Esophagus muscularis mucosa (tissue), 4 donors: Measurements from ENCODE around the gene TMX3. TPM values are rescaled to one million over a fixed set of nuclear protein-coding genes. Genes with fewer than 3 reads are reported as not detected.

Experiments
- DNase-seq: peaks from one replicate; pipeline ENCODE4 v3.0.0-alpha.2; 2017; ENCODE audit errors: extremely low spot score
- H3K27ac ChIP-seq, 4 donors: fragments of 200-600 bp; sonication (generic); replicated peaks in 1 of 4; 1 replicate in 3 of 4; 2 replicates in 1 of 4; pipeline ENCODE4 v1.5.1; 2016 to 2019; ENCODE audit warnings: mild to moderate bottlenecking in 1 of 4
- H3K27me3 ChIP-seq, 4 donors: fragments of 200-600 bp; sonication (generic); one replicate each; pipeline versions ENCODE4 v1.5.1 to v1.6.0; 2016 to 2019
- H3K36me3 ChIP-seq, 4 donors: fragments of 200-600 bp; sonication (generic); one replicate each; pipeline ENCODE4 v1.5.1; 2016 to 2019
- H3K4me1 ChIP-seq, 4 donors: fragments of 200-600 bp; sonication (generic); one replicate each; pipeline ENCODE4 v1.5.1; 2016 to 2019
- H3K4me3 ChIP-seq, 4 donors: fragments of 200-600 bp; sonication (generic); 1 replicate in 2 of 4; 2 replicates in 2 of 4; pipeline ENCODE4 v1.5.1; 2016 to 2019; ENCODE audit warnings: mild to moderate bottlenecking in 4 of 4, moderate library complexity in 1 of 4
- H3K9me3 ChIP-seq, 4 donors: fragments of 200-600 bp; sonication (generic); 1 replicate in 3 of 4; 2 replicates in 1 of 4; pipeline ENCODE4 v1.5.1; 2016 to 2019
- EP300 ChIP-seq: sonication (generic); formaldehyde crosslinking; IDR thresholded peaks from one replicate; pipeline ENCODE4 v1.6.1; 2017; ENCODE audit warnings: antibody characterized with exemption
- POLR2A ChIP-seq: fragments of 450-650 bp; IDR thresholded peaks from one replicate; pipeline ENCODE4 v1.6.1; 2017; ENCODE audit warnings: antibody characterized with exemption, moderate library complexity, mild to moderate bottlenecking, low read depth
- POLR2AphosphoS5 ChIP-seq, 2 donors: sonication (generic); formaldehyde crosslinking; IDR thresholded peaks; one replicate each; pipeline ENCODE4 v1.6.1; 2017; ENCODE audit warnings: antibody characterized with exemption in 2 of 2
- WGBS: methylation state at CpG from one replicate; pipeline ENCODE4 v1.1.5; 2018; 5-methylcytosine and 5-hydroxymethylcytosine counted together
- intact Hi-C: fragments of 100-400 bp; cut with DNase I; formaldehyde crosslinking; loops from one replicate; pipeline ENCODE4 v1.15.1; 2023
- total RNA-seq, 4 donors: library from RNA; depleted of rRNA; stranded (reverse); fragments of >200 nt; gene quantifications; one replicate each; pipeline versions ENCODE4 v1.1.0 to v1.2.1, GENCODE V29; 2016
- TF ChIP-seq, protein P1 (sequence below), 3 experiments: fragments of 200-600 bp in 2 of 3; fragments of 450-650 bp in 1 of 3; sonication (generic) in 2 of 3; IDR thresholded peaks; one replicate each; pipeline ENCODE4 v1.5.1; 2017 to 2019; ENCODE audit warnings: antibody characterized with exemption in 3 of 3, mild to moderate bottlenecking in 2 of 3, moderate library complexity in 1 of 3

TMX3 gene
- total RNA-seq, 4 donors from 2014 or later = 29.0 to 39.5 (median 31.3) TPM

DNA sequence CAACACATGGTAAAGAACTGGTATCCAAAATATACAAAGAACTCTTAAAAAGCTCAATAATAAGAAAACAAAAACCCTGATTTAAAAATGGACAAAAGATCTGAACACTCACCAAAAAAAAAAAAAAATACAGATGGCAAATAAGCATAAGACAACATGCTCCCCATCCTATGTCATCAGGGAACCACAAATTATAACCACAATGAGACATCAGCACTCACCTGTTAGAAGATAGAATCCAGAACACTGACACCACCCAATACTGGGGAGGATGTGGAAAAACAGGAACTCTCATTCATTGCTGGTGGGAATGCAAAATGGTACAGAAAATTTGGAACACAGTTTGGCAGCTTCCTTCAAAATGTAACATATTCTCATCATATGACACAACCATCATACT, 66.7 kb downstream of the TMX3 start:
- intact Hi-C loops = no loop called here
- Histone ChIP-seq H3K27me3 (no peaks in the 10 kb centered on the region), H3K4me3 (no peak overlapping the region), H3K36me3 (no peaks in the 10 kb centered on the region), H3K4me1 (no peaks in the 10 kb centered on the region), H3K9me3 (no peaks in the 10 kb centered on the region), H3K27ac (no peak overlapping the region)
- no peak for DNase-seq
- TF ChIP-seq, protein P1, sequence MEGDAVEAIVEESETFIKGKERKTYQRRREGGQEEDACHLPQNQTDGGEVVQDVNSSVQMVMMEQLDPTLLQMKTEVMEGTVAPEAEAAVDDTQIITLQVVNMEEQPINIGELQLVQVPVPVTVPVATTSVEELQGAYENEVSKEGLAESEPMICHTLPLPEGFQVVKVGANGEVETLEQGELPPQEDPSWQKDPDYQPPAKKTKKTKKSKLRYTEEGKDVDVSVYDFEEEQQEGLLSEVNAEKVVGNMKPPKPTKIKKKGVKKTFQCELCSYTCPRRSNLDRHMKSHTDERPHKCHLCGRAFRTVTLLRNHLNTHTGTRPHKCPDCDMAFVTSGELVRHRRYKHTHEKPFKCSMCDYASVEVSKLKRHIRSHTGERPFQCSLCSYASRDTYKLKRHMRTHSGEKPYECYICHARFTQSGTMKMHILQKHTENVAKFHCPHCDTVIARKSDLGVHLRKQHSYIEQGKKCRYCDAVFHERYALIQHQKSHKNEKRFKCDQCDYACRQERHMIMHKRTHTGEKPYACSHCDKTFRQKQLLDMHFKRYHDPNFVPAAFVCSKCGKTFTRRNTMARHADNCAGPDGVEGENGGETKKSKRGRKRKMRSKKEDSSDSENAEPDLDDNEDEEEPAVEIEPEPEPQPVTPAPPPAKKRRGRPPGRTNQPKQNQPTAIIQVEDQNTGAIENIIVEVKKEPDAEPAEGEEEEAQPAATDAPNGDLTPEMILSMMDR (IDR thresholded peaks at IDR 0.05) = no peak
- no peak for TF ChIP-seq POLR2AphosphoS5 (IDR thresholded peaks at IDR 0.05)

DNA sequence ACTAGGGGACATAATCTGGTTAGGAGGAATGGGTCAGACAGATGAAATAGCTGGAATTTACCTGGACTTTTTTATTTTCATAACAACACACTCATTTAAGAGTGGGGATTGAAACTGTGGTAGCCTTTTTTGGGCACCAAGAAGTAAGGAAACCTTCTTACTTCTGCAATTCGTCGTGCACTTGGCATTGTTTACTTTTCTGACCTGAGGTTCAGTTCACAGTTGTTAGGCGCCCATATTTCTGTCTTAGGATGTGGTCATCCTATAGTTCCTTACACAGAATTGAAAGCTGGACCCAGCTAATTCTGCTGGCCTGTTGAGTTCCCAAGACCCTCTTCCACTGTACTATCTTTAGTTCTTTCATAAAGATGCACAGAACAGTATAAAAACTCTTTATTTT, 72.9 kb downstream of the TMX3 start:
- no peak overlapping the region for H3K4me3 ChIP-seq
- no peaks in the 10 kb centered on the region for H3K27me3 ChIP-seq
- intact Hi-C loops = no loop called here
- no peak overlapping the region for H3K27ac ChIP-seq
- DNase-seq = no peak
- H3K4me1 ChIP-seq = no peaks in the 10 kb centered on the region
- H3K9me3 ChIP-seq = peaks cover 0 to 6% (median 2%) of the 10 kb centered on the region in 4 donors
- H3K36me3 ChIP-seq = no peaks in the 10 kb centered on the region
- 72% methylated on average over 3 of the region's 3 CpGs for WGBS
- TF ChIP-seq EP300 (no peak), POLR2A (no peak), POLR2AphosphoS5 (IDR thresholded peaks at IDR 0.05) (no peak)
- TF ChIP-seq, protein P1 (IDR thresholded peaks at IDR 0.05) = no peak

DNA sequence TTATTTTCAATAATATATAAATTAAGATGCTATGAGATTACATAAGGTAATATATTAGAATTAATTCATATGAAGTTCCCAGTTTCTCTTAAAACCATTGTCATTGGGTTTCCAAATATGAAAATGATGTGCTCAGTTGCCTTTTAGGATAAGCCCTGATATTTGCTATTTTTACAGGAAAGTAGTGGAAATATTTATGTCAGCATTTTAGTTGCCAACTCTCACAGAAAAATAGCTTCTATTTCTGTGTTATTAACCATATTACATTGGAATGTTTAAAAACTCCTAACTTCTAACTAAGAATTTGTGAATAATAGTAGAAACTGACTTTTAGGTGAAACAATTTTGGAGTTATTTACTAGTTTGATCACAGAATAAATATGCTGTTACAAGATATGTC, 74.0 kb downstream of the TMX3 start:
- intact Hi-C loops = no loop called here
- Histone ChIP-seq H3K9me3 (peaks cover 0 to 11% (median 2%) of the 10 kb centered on the region in 4 donors), H3K4me3 (no peak overlapping the region), H3K27ac (no peak overlapping the region), H3K27me3 (no peaks in the 10 kb centered on the region), H3K36me3 (no peaks in the 10 kb centered on the region), H3K4me1 (no peaks in the 10 kb centered on the region)
- no peak for DNase-seq
- TF ChIP-seq POLR2A (no peak), POLR2AphosphoS5 (IDR thresholded peaks at IDR 0.05) (no peak), EP300 (no peak)
- TF ChIP-seq, protein P1 (IDR thresholded peaks at IDR 0.05) = no peak

DNA sequence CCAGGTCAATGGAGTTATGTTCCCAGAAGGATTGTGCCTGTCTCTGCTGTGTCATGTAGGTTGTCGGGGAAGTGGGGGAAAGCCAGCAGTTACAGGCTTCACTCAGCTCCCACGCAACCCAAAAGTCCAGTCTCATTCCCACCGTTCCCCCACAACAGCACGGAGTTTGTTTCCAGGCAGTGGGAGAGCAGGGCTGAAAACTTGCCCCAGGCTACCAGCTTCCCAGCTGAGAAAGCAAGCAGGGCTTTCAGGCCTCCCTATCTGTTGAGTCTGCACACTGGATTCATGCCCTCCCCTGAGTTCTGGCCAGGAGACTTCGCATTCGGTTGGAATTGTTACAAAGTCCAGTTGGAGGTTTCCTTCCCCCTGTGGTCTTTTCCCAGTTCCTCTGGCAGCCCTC, 76.3 kb downstream of the TMX3 start:
- H3K9me3 ChIP-seq = peaks cover 0 to 11% (median 2%) of the 10 kb centered on the region in 4 donors
- TF ChIP-seq POLR2AphosphoS5 (IDR thresholded peaks at IDR 0.05) (no peak), POLR2A (no peak), EP300 (no peak)
- TF ChIP-seq, protein P1 (IDR thresholded peaks at IDR 0.05) = no peak
- 93% methylated on average over 6 of the region's 6 CpGs for WGBS
- no peak overlapping the region for H3K4me3 ChIP-seq
- no peak overlapping the region for H3K27ac ChIP-seq
- intact Hi-C loops = no loop called here
- H3K27me3 ChIP-seq = no peaks in the 10 kb centered on the region
- DNase-seq = no peak
- H3K36me3 ChIP-seq = no peaks in the 10 kb centered on the region
- H3K4me1 ChIP-seq = no peaks in the 10 kb centered on the region

DNA sequence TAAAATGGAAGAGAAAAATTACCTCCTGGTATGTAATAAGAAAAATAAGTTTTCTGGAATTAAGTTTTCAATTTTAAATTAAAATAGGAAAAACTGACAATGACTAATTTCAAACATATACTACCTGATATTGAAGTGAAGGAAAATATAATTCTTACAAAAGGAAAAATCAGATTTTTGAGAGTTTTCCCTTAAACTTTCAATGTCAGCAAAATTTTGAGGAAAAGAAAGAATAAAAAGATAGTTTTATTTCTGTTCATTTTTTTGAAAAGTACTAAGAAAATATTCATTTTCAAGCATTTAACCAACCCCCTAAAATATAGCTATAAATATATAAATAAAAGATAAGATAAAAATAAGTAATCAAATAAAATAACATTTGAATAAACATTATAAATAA, 87.1 kb downstream of the TMX3 start:
- no peak for DNase-seq
- intact Hi-C loops = no loop called here
- H3K4me1 ChIP-seq = no peaks in the 10 kb centered on the region
- H3K9me3 ChIP-seq = no peaks in the 10 kb centered on the region
- H3K27ac ChIP-seq = no peak overlapping the region
- H3K27me3 ChIP-seq = no peaks in the 10 kb centered on the region
- H3K36me3 ChIP-seq = no peaks in the 10 kb centered on the region
- TF ChIP-seq EP300 (no peak), POLR2AphosphoS5 (IDR thresholded peaks at IDR 0.05) (no peak), POLR2A (no peak)
- TF ChIP-seq, protein P1 (IDR thresholded peaks at IDR 0.05) = no peak
- no peak overlapping the region for H3K4me3 ChIP-seq
